Measurements from ENCODE around the gene NR1H3. TPM values are rescaled to one million over a fixed set of nuclear protein-coding genes. Genes with fewer than 3 reads are reported as not detected.

NR1H3 gene
- polyA plus RNA-seq, 1 of the 3 experiments (the other 2 are of a cell fraction) = 7.3 TPM

DNA sequence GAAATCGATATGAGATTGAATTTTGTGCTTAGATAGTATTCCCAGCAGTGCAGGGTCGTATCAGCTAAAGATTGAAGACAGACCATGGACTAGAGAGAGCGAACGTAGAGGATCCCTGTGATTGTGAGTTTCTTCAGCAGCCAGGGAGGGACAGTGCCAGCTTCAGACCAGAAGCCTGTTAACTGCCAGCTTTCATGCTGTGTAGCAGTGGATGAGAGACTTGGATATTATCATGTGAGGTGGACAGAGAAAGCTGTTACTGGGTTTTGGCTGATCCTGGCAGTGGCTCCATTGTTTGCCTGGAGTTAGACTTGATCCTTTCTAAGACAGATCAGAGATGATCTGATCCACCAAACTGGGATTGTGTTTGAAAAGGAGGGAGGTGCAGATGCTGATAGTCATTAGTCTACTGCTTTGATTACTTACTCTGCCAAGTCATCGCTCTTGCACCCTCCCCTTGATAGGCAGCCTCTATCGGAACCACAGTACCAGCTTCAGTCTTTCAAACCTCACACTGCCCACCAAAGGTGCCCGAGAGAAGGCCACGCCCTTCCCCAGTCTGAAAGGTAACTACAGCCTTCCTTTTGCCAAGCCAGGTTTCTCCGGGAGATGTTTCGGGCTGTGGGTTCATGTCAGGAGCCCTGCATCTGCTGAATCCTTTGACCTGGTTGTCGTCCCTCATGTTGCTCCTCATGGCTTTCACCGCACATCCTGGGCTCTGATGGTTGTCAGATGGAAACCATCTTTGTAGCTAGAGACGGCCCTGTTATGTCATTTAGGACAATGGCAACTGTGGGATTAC is 28.4 kb downstream of the NR1H3 start (continued):
- TF ChIP-seq, protein P1, sequence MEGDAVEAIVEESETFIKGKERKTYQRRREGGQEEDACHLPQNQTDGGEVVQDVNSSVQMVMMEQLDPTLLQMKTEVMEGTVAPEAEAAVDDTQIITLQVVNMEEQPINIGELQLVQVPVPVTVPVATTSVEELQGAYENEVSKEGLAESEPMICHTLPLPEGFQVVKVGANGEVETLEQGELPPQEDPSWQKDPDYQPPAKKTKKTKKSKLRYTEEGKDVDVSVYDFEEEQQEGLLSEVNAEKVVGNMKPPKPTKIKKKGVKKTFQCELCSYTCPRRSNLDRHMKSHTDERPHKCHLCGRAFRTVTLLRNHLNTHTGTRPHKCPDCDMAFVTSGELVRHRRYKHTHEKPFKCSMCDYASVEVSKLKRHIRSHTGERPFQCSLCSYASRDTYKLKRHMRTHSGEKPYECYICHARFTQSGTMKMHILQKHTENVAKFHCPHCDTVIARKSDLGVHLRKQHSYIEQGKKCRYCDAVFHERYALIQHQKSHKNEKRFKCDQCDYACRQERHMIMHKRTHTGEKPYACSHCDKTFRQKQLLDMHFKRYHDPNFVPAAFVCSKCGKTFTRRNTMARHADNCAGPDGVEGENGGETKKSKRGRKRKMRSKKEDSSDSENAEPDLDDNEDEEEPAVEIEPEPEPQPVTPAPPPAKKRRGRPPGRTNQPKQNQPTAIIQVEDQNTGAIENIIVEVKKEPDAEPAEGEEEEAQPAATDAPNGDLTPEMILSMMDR (IDR thresholded peaks at IDR 0.05) = no peak
- TF ChIP-seq CHD2 (IDR thresholded peaks at IDR 0.05; ENCODE audit: low read length, partially characterized antibody) (no peak), EZH2phosphoT487 (IDR thresholded peaks at IDR 0.05; ENCODE audit: borderline replicate concordance, low read depth) (no peak), YY1 (IDR thresholded peaks at IDR 0.05; ENCODE audit: low read depth) (no peak)

DNA sequence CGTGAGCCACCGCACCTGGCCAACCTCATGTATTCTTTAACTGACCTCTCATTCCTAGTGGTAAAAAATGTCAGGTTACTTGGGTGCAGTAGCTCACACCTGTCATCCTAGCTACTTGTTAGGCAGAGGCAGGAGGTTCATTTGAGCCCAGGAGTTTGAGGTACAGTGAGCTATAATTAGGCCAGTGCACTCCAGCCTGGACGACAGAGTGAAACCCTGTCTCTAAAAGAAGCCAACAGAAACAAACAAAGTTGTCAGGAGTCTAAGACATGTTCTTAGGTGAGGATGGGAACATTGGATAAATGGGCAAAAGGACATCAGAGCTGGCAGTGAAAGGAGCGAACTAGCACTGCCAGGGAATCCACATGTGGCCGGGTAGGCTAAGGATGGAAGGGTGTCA is 30.3 kb downstream of the NR1H3 start:
- Histone ChIP-seq H3K27me3 (ENCODE audit: insufficient read depth) (no peaks in the 10 kb centered on the region), H3K36me3 (replicated peaks in 1 of 2; ENCODE audit: control insufficient read depth in 1 of 2, insufficient read depth in 2 of 2, low read length in 1 of 2) (peaks cover 29 to 77% of the 10 kb centered on the region in 2 experiments), H3K27ac (ENCODE audit: low read depth in 2 of 2, low read length in 1 of 2) (no peak overlapping the region), H3F3A (replicated peaks; ENCODE audit: insufficient read depth) (no peaks in the 10 kb centered on the region), H3K4me1 (ENCODE audit: control insufficient read depth in 1 of 2, insufficient read depth in 2 of 2, low read depth in 1 of 2, low read length in 1 of 2) (no peaks in the 10 kb centered on the region), H3K9me3 (no peaks in the 10 kb centered on the region), H3K4me3 (ENCODE audit: low read depth in 2 of 2, low read length in 1 of 2) (no peak overlapping the region), H3K9me2 (no peaks in the 10 kb centered on the region), H3K9ac (no peak overlapping the region), H4K20me1 (ENCODE audit: insufficient read depth) (no peaks in the 10 kb centered on the region), H3K4me2 (no peak overlapping the region), H2AFZ (ENCODE audit: low read depth) (no peak overlapping the region), H3K79me2 (ENCODE audit: insufficient read depth) (no peaks in the 10 kb centered on the region)
- ChIA-PET POLR2A (no interaction called here), CTCF (no interaction called here)
- TF ChIP-seq YY1 (IDR thresholded peaks at IDR 0.05; ENCODE audit: low read depth) = no peak
- no peak for TF ChIP-seq TEAD4 (IDR thresholded peaks at IDR 0.05; ENCODE audit: borderline replicate concordance, insufficient read depth)
- TF ChIP-seq SMC3 (IDR thresholded peaks at IDR 0.05; ENCODE audit: low read depth, low read length) = no peak
- no peak for TF ChIP-seq TAF1 (IDR thresholded peaks at IDR 0.05; ENCODE audit: borderline replicate concordance, low read depth, low read length)
- TF ChIP-seq JUND (IDR thresholded peaks at IDR 0.05) = no peak
- TF ChIP-seq GATA2 (CRISPR knock-in tag; IDR thresholded peaks at IDR 0.05) = no peak
- no peak for TF ChIP-seq RCOR1 (IDR thresholded peaks at IDR 0.05; ENCODE audit: low read length)
- WGBS (ENCODE audit: low lambda C conversion rate) = 91% methylated on average over 5 of the region's 5 CpGs
- no peak for DNase-seq

DNA sequence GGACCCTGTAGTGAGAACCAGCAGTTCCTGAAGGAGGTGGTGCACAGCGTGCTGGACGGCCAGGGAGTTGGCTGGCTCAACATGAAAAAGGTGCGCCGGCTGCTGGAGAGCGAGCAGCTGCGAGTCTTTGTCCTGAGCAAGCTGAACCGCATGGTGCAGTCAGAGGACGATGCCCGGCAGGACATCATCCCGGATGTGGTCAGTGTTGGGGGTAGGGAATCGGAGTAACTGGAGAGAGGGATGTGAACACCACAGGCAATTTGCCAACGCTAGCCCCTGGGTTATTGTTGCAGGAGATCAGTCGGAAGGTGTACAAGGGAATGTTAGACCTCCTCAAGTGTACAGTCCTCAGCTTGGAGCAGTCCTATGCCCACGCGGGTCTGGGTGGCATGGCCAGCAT is 32.1 kb downstream of the NR1H3 start:
- Histone ChIP-seq H3K9me2 (no peaks in the 10 kb centered on the region), H4K20me1 (ENCODE audit: insufficient read depth) (no peaks in the 10 kb centered on the region), H3K27me3 (ENCODE audit: insufficient read depth) (no peaks in the 10 kb centered on the region), H3K9ac (no peak overlapping the region), H3K4me2 (no peak overlapping the region), H3F3A (replicated peaks; ENCODE audit: insufficient read depth) (no peaks in the 10 kb centered on the region), H3K9me3 (no peaks in the 10 kb centered on the region), H3K27ac (ENCODE audit: low read depth in 2 of 2, low read length in 1 of 2) (no peak overlapping the region), H3K4me3 (ENCODE audit: low read depth in 2 of 2, low read length in 1 of 2) (no peak overlapping the region), H3K4me1 (ENCODE audit: control insufficient read depth in 1 of 2, insufficient read depth in 2 of 2, low read depth in 1 of 2, low read length in 1 of 2) (no peaks in the 10 kb centered on the region), H3K79me2 (ENCODE audit: insufficient read depth) (no peaks in the 10 kb centered on the region), H3K36me3 (replicated peaks in 1 of 2; ENCODE audit: control insufficient read depth in 1 of 2, insufficient read depth in 2 of 2, low read length in 1 of 2) (peaks cover 29 to 69% of the 10 kb centered on the region in 2 experiments), H2AFZ (ENCODE audit: low read depth) (no peak overlapping the region)
- WGBS (ENCODE audit: low lambda C conversion rate) = 97% methylated on average over 13 of the region's 15 CpGs
- DNase-seq = no peak
- ChIA-PET POLR2A (interaction anchor here (0.6 kb wide), 1 partner anchor 17 kb away, joined by 3 read pairs; no protein-coding TSS in a partner anchor), CTCF (interaction anchor here (1.0 to 1.2 kb wide), 2 partner anchors 32 to 65 kb away, joined by 3 read pairs; partner anchors contain the start of gene NR1H3)
- no peak for TF ChIP-seq TAF1 (IDR thresholded peaks at IDR 0.05; ENCODE audit: borderline replicate concordance, low read depth, low read length)
- TF ChIP-seq, protein P2, sequence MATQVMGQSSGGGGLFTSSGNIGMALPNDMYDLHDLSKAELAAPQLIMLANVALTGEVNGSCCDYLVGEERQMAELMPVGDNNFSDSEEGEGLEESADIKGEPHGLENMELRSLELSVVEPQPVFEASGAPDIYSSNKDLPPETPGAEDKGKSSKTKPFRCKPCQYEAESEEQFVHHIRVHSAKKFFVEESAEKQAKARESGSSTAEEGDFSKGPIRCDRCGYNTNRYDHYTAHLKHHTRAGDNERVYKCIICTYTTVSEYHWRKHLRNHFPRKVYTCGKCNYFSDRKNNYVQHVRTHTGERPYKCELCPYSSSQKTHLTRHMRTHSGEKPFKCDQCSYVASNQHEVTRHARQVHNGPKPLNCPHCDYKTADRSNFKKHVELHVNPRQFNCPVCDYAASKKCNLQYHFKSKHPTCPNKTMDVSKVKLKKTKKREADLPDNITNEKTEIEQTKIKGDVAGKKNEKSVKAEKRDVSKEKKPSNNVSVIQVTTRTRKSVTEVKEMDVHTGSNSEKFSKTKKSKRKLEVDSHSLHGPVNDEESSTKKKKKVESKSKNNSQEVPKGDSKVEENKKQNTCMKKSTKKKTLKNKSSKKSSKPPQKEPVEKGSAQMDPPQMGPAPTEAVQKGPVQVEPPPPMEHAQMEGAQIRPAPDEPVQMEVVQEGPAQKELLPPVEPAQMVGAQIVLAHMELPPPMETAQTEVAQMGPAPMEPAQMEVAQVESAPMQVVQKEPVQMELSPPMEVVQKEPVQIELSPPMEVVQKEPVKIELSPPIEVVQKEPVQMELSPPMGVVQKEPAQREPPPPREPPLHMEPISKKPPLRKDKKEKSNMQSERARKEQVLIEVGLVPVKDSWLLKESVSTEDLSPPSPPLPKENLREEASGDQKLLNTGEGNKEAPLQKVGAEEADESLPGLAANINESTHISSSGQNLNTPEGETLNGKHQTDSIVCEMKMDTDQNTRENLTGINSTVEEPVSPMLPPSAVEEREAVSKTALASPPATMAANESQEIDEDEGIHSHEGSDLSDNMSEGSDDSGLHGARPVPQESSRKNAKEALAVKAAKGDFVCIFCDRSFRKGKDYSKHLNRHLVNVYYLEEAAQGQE (IDR thresholded peaks at IDR 0.05; ENCODE audit: low read depth, low read length) = no peak
- TF ChIP-seq, protein P3, sequence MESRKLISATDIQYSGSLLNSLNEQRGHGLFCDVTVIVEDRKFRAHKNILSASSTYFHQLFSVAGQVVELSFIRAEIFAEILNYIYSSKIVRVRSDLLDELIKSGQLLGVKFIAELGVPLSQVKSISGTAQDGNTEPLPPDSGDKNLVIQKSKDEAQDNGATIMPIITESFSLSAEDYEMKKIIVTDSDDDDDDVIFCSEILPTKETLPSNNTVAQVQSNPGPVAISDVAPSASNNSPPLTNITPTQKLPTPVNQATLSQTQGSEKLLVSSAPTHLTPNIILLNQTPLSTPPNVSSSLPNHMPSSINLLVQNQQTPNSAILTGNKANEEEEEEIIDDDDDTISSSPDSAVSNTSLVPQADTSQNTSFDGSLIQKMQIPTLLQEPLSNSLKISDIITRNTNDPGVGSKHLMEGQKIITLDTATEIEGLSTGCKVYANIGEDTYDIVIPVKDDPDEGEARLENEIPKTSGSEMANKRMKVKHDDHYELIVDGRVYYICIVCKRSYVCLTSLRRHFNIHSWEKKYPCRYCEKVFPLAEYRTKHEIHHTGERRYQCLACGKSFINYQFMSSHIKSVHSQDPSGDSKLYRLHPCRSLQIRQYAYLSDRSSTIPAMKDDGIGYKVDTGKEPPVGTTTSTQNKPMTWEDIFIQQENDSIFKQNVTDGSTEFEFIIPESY (IDR thresholded peaks at IDR 0.05; ENCODE audit: borderline replicate concordance, low read depth) = no peak
- TF ChIP-seq RAD21 (IDR thresholded peaks at IDR 0.05; ENCODE audit: low read length) = no peak
- TF ChIP-seq, protein P4, sequence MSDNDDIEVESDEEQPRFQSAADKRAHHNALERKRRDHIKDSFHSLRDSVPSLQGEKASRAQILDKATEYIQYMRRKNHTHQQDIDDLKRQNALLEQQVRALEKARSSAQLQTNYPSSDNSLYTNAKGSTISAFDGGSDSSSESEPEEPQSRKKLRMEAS (IDR thresholded peaks at IDR 0.05; ENCODE audit: low read depth) = no peak
- TF ChIP-seq RFX5 (IDR thresholded peaks at IDR 0.05; ENCODE audit: low read length) = no peak

Data from SK-N-SH (cell line).